SK-N-SH (cell line): ENCODE results near the gene NOTCH1.

Experiments
- CTCF ChIP-seq: fragments of 200-600 bp; sonication (generic); IDR thresholded peaks from 2 replicates; pipeline ENCODE4 v1.6.1; 2017; ENCODE audit warnings: antibody characterized with exemption, mild to moderate bottlenecking, moderate library complexity
- EP300 ChIP-seq, 2 experiments: IDR thresholded peaks; 2 replicates each; pipeline versions ENCODE4 v1.4.0 to v1.6.1; 2012; ENCODE audit warnings: borderline replicate concordance in 1 of 2, low read depth in 1 of 2, low read length in 1 of 2
- EZH2phosphoT487 ChIP-seq: fragments of 200-600 bp; sonication (generic); IDR thresholded peaks from 2 replicates; pipeline ENCODE4 v1.6.1; 2017; ENCODE audit warnings: low read depth, mixed run types, mild to moderate bottlenecking, antibody characterized with exemption, moderate library complexity, borderline replicate concordance
- FOXM1 ChIP-seq: IDR thresholded peaks from 2 replicates; pipeline ENCODE4 v1.4.0; 2012; ENCODE audit warnings: low read depth, mild to moderate bottlenecking
- GABPA ChIP-seq: IDR thresholded peaks from 2 replicates; pipeline ENCODE4 v1.4.0; 2012; ENCODE audit warnings: low read depth, mild to moderate bottlenecking
- IRF3 ChIP-seq: fragments of 150-350 bp; IDR thresholded peaks from 2 replicates; pipeline ENCODE4 v1.6.1; 2016; ENCODE audit warnings: mild to moderate bottlenecking, low read depth, low read length
- JUND ChIP-seq: IDR thresholded peaks from 2 replicates; pipeline ENCODE4 v1.4.0; 2012
- POLR2AphosphoS5 ChIP-seq: IDR thresholded peaks from 2 replicates; pipeline ENCODE4 v1.6.1; 2012; ENCODE audit warnings: low read depth, low read length
- RAD21 ChIP-seq: IDR thresholded peaks from 2 replicates; pipeline ENCODE4 v1.6.1; 2012; ENCODE audit warnings: mild to moderate bottlenecking, low read length
- SIN3A ChIP-seq: IDR thresholded peaks from 2 replicates; pipeline ENCODE4 v1.6.1; 2012; ENCODE audit warnings: low read depth, mild to moderate bottlenecking, low read length, moderate library complexity, borderline replicate concordance
- TEAD4 ChIP-seq: IDR thresholded peaks from 2 replicates; pipeline ENCODE4 v1.4.0; 2012; ENCODE audit warnings: mild to moderate bottlenecking, borderline replicate concordance; ENCODE audit not compliant: insufficient read depth

- no peak for TF ChIP-seq CTCF
- no peak for TF ChIP-seq SIN3A
- no peak for TF ChIP-seq EP300 (IDR thresholded peaks at IDR 0.05; ENCODE audit: borderline replicate concordance in 1 of 2, low read depth in 1 of 2, low read length in 1 of 2)
- no peak for TF ChIP-seq GABPA
- TF ChIP-seq TEAD4, result no peak
- TF ChIP-seq POLR2AphosphoS5, result no peak
- TF ChIP-seq FOXM1, result no peak
- no peak for TF ChIP-seq JUND
- TF ChIP-seq IRF3, result no peak
- no peak for TF ChIP-seq EZH2phosphoT487
- no peak for TF ChIP-seq RAD21
These were observed 41.5 kb upstream of the NOTCH1 start for GRCh38 chr9:136587145-136587943.
